ENCODE results near the gene ELP4. TPM values are rescaled to one million over a fixed set of nuclear protein-coding genes. Genes with fewer than 3 reads are reported as not detected.

ELP4 gene
- total and polyA plus RNA-seq, 2 donors from 2014 or later = 20.3 to 26.2 TPM

DNA sequence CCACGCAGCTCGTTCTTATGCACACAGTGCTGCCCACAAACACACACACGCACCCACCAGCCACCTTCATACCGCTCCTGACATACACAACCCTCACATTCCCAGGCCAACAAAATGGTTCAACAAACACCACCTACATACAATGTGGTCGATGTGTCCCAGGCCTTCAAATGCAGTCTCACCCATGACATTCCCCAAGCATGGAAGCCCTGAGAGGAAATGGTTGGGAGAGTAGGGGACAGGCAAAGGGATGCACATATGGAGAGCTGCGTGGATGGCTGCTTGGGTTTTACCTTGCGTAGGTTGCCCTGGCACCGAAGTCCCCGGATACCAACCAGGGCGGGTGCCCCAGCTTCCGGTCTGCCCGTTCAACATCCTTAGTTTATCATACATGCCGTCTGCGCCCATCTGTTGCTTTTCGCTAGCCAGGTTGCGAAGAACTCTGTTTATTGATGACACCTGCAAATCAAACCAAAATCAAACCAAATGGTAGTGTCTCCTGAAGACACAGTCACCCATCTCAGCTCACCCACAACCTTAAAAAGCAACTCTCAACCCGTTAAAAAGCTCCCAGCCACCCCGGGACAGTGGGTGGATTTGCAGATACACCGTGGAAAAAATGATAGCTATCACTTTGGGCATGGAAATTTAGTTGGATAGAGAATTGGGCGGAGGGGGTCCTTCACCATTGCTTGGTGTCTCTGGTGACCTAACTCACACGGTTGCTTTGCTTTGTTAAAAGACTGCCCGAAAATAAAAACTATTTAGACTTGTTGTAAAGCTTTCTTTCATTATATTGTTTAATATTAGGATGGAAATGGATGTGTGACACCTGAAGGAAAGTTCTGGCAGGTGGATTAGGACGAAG lies 291.1 kb downstream of the ELP4 start:
- Histone ChIP-seq H3K4me3 (ENCODE audit: low read length in 3 of 3) (no peak overlapping the region), H3K27ac (ENCODE audit: low read depth in 2 of 2, low read length in 2 of 2) (no peak overlapping the region), H3K36me3 (ENCODE audit: control insufficient read depth in 2 of 3, insufficient read depth in 3 of 3, low read length in 3 of 3) (no peaks in the 10 kb centered on the region), H3K9me3 (ENCODE audit: control insufficient read depth in 2 of 3, insufficient read depth in 1 of 3, low read length in 3 of 3) (peaks cover 0 to 3% (median 0%) of the 10 kb centered on the region in 3 donors), H3K9ac (ENCODE audit: low read length in 3 of 3) (no peak overlapping the region), H3K27me3 (ENCODE audit: control insufficient read depth, insufficient read depth, low read length) (peaks cover 80% of the 10 kb centered on the region), H3K4me1 (ENCODE audit: control insufficient read depth in 2 of 3, insufficient read depth in 2 of 3, low read depth in 1 of 3, low read length in 3 of 3) (peaks cover 0 to 9% (median 6%) of the 10 kb centered on the region in 3 donors)
- intact Hi-C loops (cut with DNase I) = no loop called here
- DNase-seq (peak in 3 of 5 donors; percentile 8 to 37 (median 10)), FAIRE-seq (no peak)
- no peak for TF ChIP-seq CTCF (IDR thresholded peaks at IDR 0.05; ENCODE audit: borderline replicate concordance, extremely low read depth, insufficient read depth)

GRCh38 chr11:31801298-31801702 lies 291.7 kb downstream of the ELP4 start:
- FAIRE-seq (no peak), DNase-seq (peak in 2 of 5 donors; percentile 11 to 25)
- intact Hi-C loops (cut with DNase I) = no loop called here
- peaks cover 0 to 9% (median 6%) of the 10 kb centered on the region in 3 donors for H3K4me1 ChIP-seq (ENCODE audit: control insufficient read depth in 2 of 3, insufficient read depth in 2 of 3, low read depth in 1 of 3, low read length in 3 of 3)
- peaks cover 0 to 3% (median 0%) of the 10 kb centered on the region in 3 donors for H3K9me3 ChIP-seq (ENCODE audit: control insufficient read depth in 2 of 3, insufficient read depth in 1 of 3, low read length in 3 of 3)
- peaks cover 81% of the 10 kb centered on the region for H3K27me3 ChIP-seq (ENCODE audit: control insufficient read depth, insufficient read depth, low read length)
- H3K9ac ChIP-seq (ENCODE audit: low read length in 3 of 3) = no peak overlapping the region
- no peak for TF ChIP-seq CTCF (IDR thresholded peaks at IDR 0.05; ENCODE audit: borderline replicate concordance, extremely low read depth, insufficient read depth)
- H3K4me3 ChIP-seq (ENCODE audit: low read length in 3 of 3) = no peak overlapping the region
- H3K36me3 ChIP-seq (ENCODE audit: control insufficient read depth in 2 of 3, insufficient read depth in 3 of 3, low read length in 3 of 3) = no peaks in the 10 kb centered on the region
- no peak overlapping the region for H3K27ac ChIP-seq (ENCODE audit: low read depth in 2 of 2, low read length in 2 of 2)

DNA sequence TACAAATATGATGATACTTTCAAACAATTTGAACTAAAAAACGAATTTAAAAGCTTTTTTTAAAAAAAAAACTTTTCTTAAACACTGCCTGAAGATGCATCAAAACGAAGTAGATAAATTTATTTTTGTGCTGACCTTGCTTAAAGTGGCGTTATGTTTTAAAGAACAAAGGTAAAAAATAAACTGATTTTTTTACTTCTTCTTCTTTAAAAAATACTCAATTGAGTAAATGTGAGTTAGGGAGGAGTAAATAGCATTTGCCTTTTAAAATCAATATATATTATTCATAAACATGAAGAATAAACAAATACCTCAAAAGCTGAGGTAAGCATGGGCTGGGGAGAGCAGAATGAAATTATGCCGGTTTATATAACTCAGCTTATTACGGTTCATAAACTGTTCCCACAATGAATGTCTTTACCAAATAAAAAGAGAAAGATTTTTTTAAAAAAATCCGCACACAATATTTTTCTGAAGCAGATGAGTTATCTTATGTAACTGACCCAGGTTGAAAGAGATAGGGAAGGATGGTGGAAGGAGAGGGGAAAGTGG lies 292.5 kb downstream of the ELP4 start:
- H3K36me3 ChIP-seq (ENCODE audit: control insufficient read depth in 2 of 3, insufficient read depth in 3 of 3, low read length in 3 of 3) = no peaks in the 10 kb centered on the region
- DNase-seq (peak in 1 of 5 donors; percentile 22), FAIRE-seq (no peak)
- no peak overlapping the region for H3K4me3 ChIP-seq (ENCODE audit: low read length in 3 of 3)
- intact Hi-C loops (cut with DNase I) = no loop called here
- H3K4me1 ChIP-seq (ENCODE audit: control insufficient read depth in 2 of 3, insufficient read depth in 2 of 3, low read depth in 1 of 3, low read length in 3 of 3) = peaks cover 0 to 9% (median 6%) of the 10 kb centered on the region in 3 donors
- no peak for TF ChIP-seq CTCF (IDR thresholded peaks at IDR 0.05; ENCODE audit: borderline replicate concordance, extremely low read depth, insufficient read depth)
- peaks cover 82% of the 10 kb centered on the region for H3K27me3 ChIP-seq (ENCODE audit: control insufficient read depth, insufficient read depth, low read length)
- H3K27ac ChIP-seq (ENCODE audit: low read depth in 2 of 2, low read length in 2 of 2) = no peak overlapping the region
- H3K9ac ChIP-seq (ENCODE audit: low read length in 3 of 3) = no peak overlapping the region
- peaks cover 0 to 3% (median 0%) of the 10 kb centered on the region in 3 donors for H3K9me3 ChIP-seq (ENCODE audit: control insufficient read depth in 2 of 3, insufficient read depth in 1 of 3, low read length in 3 of 3)

Measured in kidney (tissue), 14 donors.